WTC11 (cell line): ENCODE results near the gene GTF2H1. TPM values are rescaled to one million over a fixed set of nuclear protein-coding genes. Genes with fewer than 3 reads are reported as not detected.

Experiments
- ATAC-seq: fragments of 200-7000 bp; cut with Tn5 transposase; 2 replicates; pipeline ENCODE4 v1.10.0; 2021; ENCODE audit warnings: mild to moderate bottlenecking, moderate library complexity
- CTCF ChIA-PET: fragments of 300-600 bp; sonication (Branson Sonifier 250); formaldehyde crosslinking; loops from one replicate; lab custom pipeline; 2021; ENCODE audit warnings: antibody characterized with exemption; lab: Charles Lee
- POLR2A ChIA-PET: fragments of 350-600 bp; sonication (Branson Sonifier 250); formaldehyde crosslinking; loops from one replicate; lab custom pipeline; 2021; ENCODE audit warnings: antibody characterized with exemption; lab: Charles Lee
- DNase-seq: peaks from one replicate; pipeline ENCODE4 v3.0.0; 2021; ENCODE audit warnings: low spot score
- H3K27ac Mint-ChIP-seq: 2 replicates; pipeline ENCODE4 v1.8.0; 2021; ENCODE audit warnings: mixed read lengths
- H3K27me3 Mint-ChIP-seq: 2 replicates; pipeline ENCODE4 v1.8.0; 2021; ENCODE audit warnings: low read depth, mild to moderate bottlenecking, moderate library complexity, mixed read lengths
- H3K36me3 Mint-ChIP-seq: 2 replicates; pipeline ENCODE4 v1.8.0; 2021; ENCODE audit warnings: mixed read lengths
- H3K4me1 Mint-ChIP-seq: 2 replicates; pipeline ENCODE4 v1.8.0; 2022; ENCODE audit warnings: mixed read lengths
- H3K4me3 Mint-ChIP-seq: 2 replicates; pipeline ENCODE4 v1.8.0; 2021; ENCODE audit warnings: mild to moderate bottlenecking, moderate library complexity, mixed read lengths
- H3K9me3 Mint-ChIP-seq: 2 replicates; pipeline ENCODE4 v1.8.0; 2021; ENCODE audit warnings: mixed read lengths
- ATF1 ChIP-seq: sonication (generic); formaldehyde crosslinking; IDR thresholded peaks from 2 replicates; pipeline ENCODE4 v1.8.1; 2023; ENCODE audit warnings: mild to moderate bottlenecking, moderate library complexity, missing genetic modification reagents
- CREM ChIP-seq: sonication (generic); formaldehyde crosslinking; IDR thresholded peaks from 2 replicates; pipeline ENCODE4 v1.8.1; 2022; ENCODE audit warnings: mild to moderate bottlenecking, missing genetic modification reagents, moderate library complexity
- E2F4 ChIP-seq: sonication (generic); formaldehyde crosslinking; IDR thresholded peaks from 2 replicates; pipeline ENCODE4 v1.8.1; 2022; ENCODE audit warnings: low read depth, mild to moderate bottlenecking, moderate library complexity, missing genetic modification reagents, borderline replicate concordance
- FOXJ3 ChIP-seq: sonication (generic); formaldehyde crosslinking; IDR thresholded peaks from 2 replicates; pipeline ENCODE4 v1.9.0; 2021; ENCODE audit warnings: missing genetic modification reagents, mild to moderate bottlenecking, borderline replicate concordance
- FOXP1 ChIP-seq: sonication (generic); formaldehyde crosslinking; IDR thresholded peaks from 2 replicates; pipeline ENCODE4 v1.8.0; 2022; ENCODE audit warnings: missing genetic modification reagents, mild to moderate bottlenecking, moderate library complexity, borderline replicate concordance
- FOXP4 ChIP-seq: sonication (generic); formaldehyde crosslinking; IDR thresholded peaks from 2 replicates; pipeline ENCODE4 v1.8.0; 2022; ENCODE audit warnings: mild to moderate bottlenecking, missing genetic modification reagents
- MLX ChIP-seq: sonication (generic); formaldehyde crosslinking; IDR thresholded peaks from 2 replicates; pipeline ENCODE4 v1.8.1; 2023; ENCODE audit warnings: mild to moderate bottlenecking, missing genetic modification reagents, moderate library complexity
- MYBL2 ChIP-seq: sonication (generic); formaldehyde crosslinking; IDR thresholded peaks from 2 replicates; pipeline ENCODE4 v1.8.1; 2023; ENCODE audit warnings: mild to moderate bottlenecking, moderate library complexity, missing genetic modification reagents
- NR1H2 ChIP-seq: sonication (generic); formaldehyde crosslinking; IDR thresholded peaks from 2 replicates; pipeline ENCODE4 v1.9.0; 2021; ENCODE audit warnings: mild to moderate bottlenecking, moderate library complexity, missing genetic modification reagents
- SMAD4 ChIP-seq: sonication (generic); formaldehyde crosslinking; IDR thresholded peaks from 2 replicates; pipeline ENCODE4 v1.8.0; 2022; ENCODE audit warnings: mild to moderate bottlenecking, missing genetic modification reagents
- SP1 ChIP-seq: sonication (generic); formaldehyde crosslinking; conservative IDR thresholded peaks from 2 replicates; pipeline ENCODE4 v1.8.1; 2022; ENCODE audit warnings: missing genetic modification reagents
- STAT6 ChIP-seq: sonication (generic); formaldehyde crosslinking; conservative IDR thresholded peaks from 2 replicates; pipeline ENCODE4 v1.8.1; 2023; ENCODE audit warnings: mild to moderate bottlenecking, low read depth, missing genetic modification reagents, moderate library complexity
- TEAD4 ChIP-seq: sonication (generic); formaldehyde crosslinking; IDR thresholded peaks from 2 replicates; pipeline ENCODE4 v1.8.0; 2022; ENCODE audit warnings: mild to moderate bottlenecking, missing genetic modification reagents
- ZBTB21 ChIP-seq: sonication (generic); formaldehyde crosslinking; IDR thresholded peaks from 2 replicates; pipeline ENCODE4 v1.8.1; 2023; ENCODE audit warnings: mild to moderate bottlenecking, missing genetic modification reagents, borderline replicate concordance
- ZBTB43 ChIP-seq: sonication (generic); formaldehyde crosslinking; IDR thresholded peaks from 2 replicates; pipeline ENCODE4 v1.8.1; 2023; ENCODE audit warnings: mild to moderate bottlenecking, missing genetic modification reagents
- ZMAT4 ChIP-seq: fragments of 250-450 bp; sonication (Bioruptor Pico); IDR thresholded peaks from 2 replicates; pipeline ENCODE4 v1.9.0; 2021; ENCODE audit warnings: mild to moderate bottlenecking
- ZNF121 ChIP-seq: sonication (generic); formaldehyde crosslinking; IDR thresholded peaks from 2 replicates; pipeline ENCODE4 v1.8.0; 2023; ENCODE audit warnings: missing genetic modification reagents
- ZNF219 ChIP-seq: sonication (generic); formaldehyde crosslinking; IDR thresholded peaks from 2 replicates; pipeline ENCODE4 v1.8.0; 2023; ENCODE audit warnings: missing genetic modification reagents, mild to moderate bottlenecking, borderline replicate concordance
- ZNF232 ChIP-seq: sonication (generic); formaldehyde crosslinking; IDR thresholded peaks from 2 replicates; pipeline ENCODE4 v1.8.0; 2022; ENCODE audit warnings: mild to moderate bottlenecking, missing genetic modification reagents
- ZNF317 ChIP-seq: sonication (generic); formaldehyde crosslinking; IDR thresholded peaks from 2 replicates; pipeline ENCODE4 v1.8.1; 2023; ENCODE audit warnings: low read depth, mild to moderate bottlenecking, moderate library complexity, missing genetic modification reagents, borderline replicate concordance
- total RNA-seq: library from RNA; stranded (reverse); gene quantifications from 3 replicates; pipeline ENCODE4 v1.2.3, GENCODE V29; 2021

The GTF2H1 gene
- total RNA-seq, 1 experiment from 2014 or later, result 24.1 TPM

- Mint-ChIP-seq H3K9me3 (no peaks in the 10 kb centered on the region), H3K36me3 (peaks cover 44% of the 10 kb centered on the region), H3K4me1 (no peaks in the 10 kb centered on the region), H3K27me3 (no peaks in the 10 kb centered on the region)
- DNase-seq (no peak), ATAC-seq (no peak)
- no peak for TF ChIP-seq ZNF317
- no peak for TF ChIP-seq ZBTB21 (CRISPR knock-in tag)
- TF ChIP-seq ZNF121 (CRISPR knock-in tag), result no peak
- TF ChIP-seq, all 79 proteins: peak for 0
- POLR2A ChIA-PET, result interaction anchor here (0.7 kb wide), 1 partner anchor 20 kb away, joined by 3 read pairs; no protein-coding TSS in a partner anchor
- CTCF ChIA-PET, result interaction anchor here (1.2 kb wide), 1 partner anchor 77 kb away, joined by 3 read pairs; no protein-coding TSS in a partner anchor
- H3K4me3 Mint-ChIP-seq, result no peak overlapping the region
- no peak overlapping the region for H3K27ac Mint-ChIP-seq
Observed at GRCh38 chr11:18280438-18281045, 41.8 kb upstream of the GTF2H1 start.

GRCh38 chr11:18282626-18283025, 39.7 kb upstream of the GTF2H1 start:
- no peaks in the 10 kb centered on the region for H3K4me1 Mint-ChIP-seq
- H3K9me3 Mint-ChIP-seq, result no peaks in the 10 kb centered on the region
- ATAC-seq (no peak), DNase-seq (no peak)
- no peak overlapping the region for H3K27ac Mint-ChIP-seq
- peaks cover 57% of the 10 kb centered on the region for H3K36me3 Mint-ChIP-seq
- H3K27me3 Mint-ChIP-seq, result no peaks in the 10 kb centered on the region
- H3K4me3 Mint-ChIP-seq, result no peak overlapping the region
- POLR2A ChIA-PET, result no interaction called here
- TF ChIP-seq SMAD4, result no peak
- TF ChIP-seq SP1, result no peak
- TF ChIP-seq FOXP4, result no peak
- TF ChIP-seq FOXP1 (CRISPR knock-in tag), result no peak
- TF ChIP-seq STAT6 (CRISPR knock-in tag), result no peak
- no peak for TF ChIP-seq FOXJ3 (CRISPR knock-in tag)
- CTCF ChIA-PET, result interaction anchor here (1.4 kb wide), 1 partner anchor 39 kb away, joined by 3 read pairs; no protein-coding TSS in a partner anchor

- POLR2A ChIA-PET, result no interaction called here
Observed at GRCh38 chr11:18285841-18286240, 36.5 kb upstream of the GTF2H1 start.

GRCh38 chr11:18288911-18289310, 33.5 kb upstream of the GTF2H1 start:
- H3K4me3 Mint-ChIP-seq, result no peak overlapping the region
- H3K4me1 Mint-ChIP-seq, result no peaks in the 10 kb centered on the region
- CTCF ChIA-PET, result no interaction called here
- H3K36me3 Mint-ChIP-seq, result peaks cover 65% of the 10 kb centered on the region
- H3K9me3 Mint-ChIP-seq, result no peaks in the 10 kb centered on the region
- H3K27me3 Mint-ChIP-seq, result no peaks in the 10 kb centered on the region
- DNase-seq, result no peak
- H3K27ac Mint-ChIP-seq, result no peak overlapping the region; the same call in 1 of the 2 replicates
- ATAC-seq, result no peak
- POLR2A ChIA-PET, result no interaction called here
- TF ChIP-seq TEAD4 (CRISPR knock-in tag) (no peak), NR1H2 (CRISPR knock-in tag) (no peak), FOXJ3 (CRISPR knock-in tag) (no peak), ZNF232 (no peak), E2F4 (CRISPR knock-in tag) (no peak), ZBTB43 (CRISPR knock-in tag) (no peak), MYBL2 (CRISPR knock-in tag) (no peak), CREM (CRISPR knock-in tag) (no peak), MLX (CRISPR knock-in tag) (no peak), ZNF219 (CRISPR knock-in tag) (no peak), ATF1 (no peak)

More at GRCh38 chr11:18285841-18286240, 36.5 kb upstream of the GTF2H1 start:
- peaks cover 57% of the 10 kb centered on the region for H3K36me3 Mint-ChIP-seq
- no peaks in the 10 kb centered on the region for H3K4me1 Mint-ChIP-seq
- DNase-seq (no peak), ATAC-seq (no peak)
- CTCF ChIA-PET, result interaction anchor here (1.1 kb wide), 2 partner anchors 82 to 170 kb away, joined by 3 to 4 read pairs; no protein-coding TSS in a partner anchor
- no peak for TF ChIP-seq ZMAT4 (CRISPR knock-in tag)
- TF ChIP-seq, all 79 proteins: peak for 0
- no peaks in the 10 kb centered on the region for H3K27me3 Mint-ChIP-seq
- no peaks in the 10 kb centered on the region for H3K9me3 Mint-ChIP-seq
- no peak overlapping the region for H3K4me3 Mint-ChIP-seq
- H3K27ac Mint-ChIP-seq, result no peak overlapping the region
